GM19463 (cell line): ENCODE measurements around the gene HDAC2.
A peak's percentile ranks its signal among the peaks of the same experiment; 100 is the strongest.
"Not testable (repeated sequence)": the region's sequence is repeated elsewhere in the genome, so short reads cannot be mapped to it uniquely, and the experiment has no call there.

Experiments
- ATAC-seq: cut with Tn5 transposase; IDR thresholded peaks from one replicate; pipeline ENCODE4 v1.9.1; 2021; ENCODE audit warnings: mild to moderate bottlenecking, moderate library complexity; ENCODE audit not compliant: unreplicated experiment

The HDAC2 gene

DNA sequence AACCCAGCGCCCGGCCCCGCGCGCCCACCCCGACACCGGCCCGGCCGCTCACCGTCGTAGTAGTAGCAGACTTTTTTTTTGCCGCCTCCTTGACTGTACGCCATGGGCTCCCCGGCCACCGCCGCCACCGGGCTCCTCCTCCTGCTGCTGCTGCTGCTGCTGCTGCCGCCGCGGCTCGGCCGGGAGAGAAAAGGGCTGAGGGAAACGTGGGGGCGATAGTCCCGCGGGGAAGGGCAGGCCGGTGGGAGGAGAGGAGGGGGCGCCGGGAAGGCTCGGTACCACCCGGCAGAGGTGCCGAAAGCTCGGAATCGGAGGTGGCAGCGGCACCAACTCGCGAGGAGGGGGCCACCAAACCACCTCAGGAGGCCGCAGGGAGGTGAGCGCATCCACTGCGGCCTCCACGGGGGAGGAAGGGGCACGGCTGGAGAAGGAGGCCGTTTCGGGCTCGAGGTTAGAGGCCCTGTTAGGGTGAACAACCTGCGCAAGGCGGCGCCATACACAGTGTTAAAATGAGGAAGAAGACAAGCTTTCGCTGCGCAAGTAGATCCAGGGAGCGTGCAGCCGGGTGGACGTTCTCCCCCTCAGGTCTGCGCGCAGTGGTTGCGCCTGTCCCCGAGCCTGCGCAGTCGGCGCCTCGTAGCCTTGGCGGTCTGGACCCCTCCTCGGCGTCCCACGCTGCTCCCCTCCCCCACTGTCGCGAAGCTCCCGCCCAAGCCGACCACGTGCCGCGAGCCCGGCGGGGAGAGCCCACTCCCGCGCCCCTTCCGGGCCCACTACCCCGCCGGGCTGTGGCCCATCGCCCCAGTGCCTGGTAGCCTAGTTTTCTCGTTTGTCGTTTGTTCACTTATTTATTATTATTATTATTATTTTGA lies at the start of gene HDAC2:
Gene HDAC2, minus strand, starts transcription at position 344 of the 872 bp plus-strand sequence. Its CDS starts 240 bp downstream, at position 104.
- peak; percentile 75 for ATAC-seq

DNA sequence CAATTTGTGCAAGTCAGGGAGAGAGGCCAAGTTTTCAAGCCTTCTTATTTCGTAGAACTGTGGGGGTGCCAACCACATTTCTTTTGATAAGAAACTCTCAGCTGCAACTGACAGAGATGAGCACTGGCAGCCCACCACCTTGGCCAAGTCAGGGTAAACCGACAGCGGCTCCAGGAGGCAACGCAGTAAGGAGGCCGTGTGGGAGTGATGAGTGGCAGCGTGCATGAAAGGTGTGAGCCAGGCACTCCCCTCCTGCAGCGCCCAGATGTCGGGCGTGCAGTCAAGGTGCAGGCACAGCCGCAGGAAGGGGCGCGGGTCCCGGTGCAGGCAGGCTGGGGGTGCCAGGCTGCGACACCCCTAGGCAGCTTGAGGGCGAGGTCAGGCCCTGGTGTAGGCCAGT lies 49.2 kb upstream of the HDAC2 start:
- no peak for ATAC-seq

DNA sequence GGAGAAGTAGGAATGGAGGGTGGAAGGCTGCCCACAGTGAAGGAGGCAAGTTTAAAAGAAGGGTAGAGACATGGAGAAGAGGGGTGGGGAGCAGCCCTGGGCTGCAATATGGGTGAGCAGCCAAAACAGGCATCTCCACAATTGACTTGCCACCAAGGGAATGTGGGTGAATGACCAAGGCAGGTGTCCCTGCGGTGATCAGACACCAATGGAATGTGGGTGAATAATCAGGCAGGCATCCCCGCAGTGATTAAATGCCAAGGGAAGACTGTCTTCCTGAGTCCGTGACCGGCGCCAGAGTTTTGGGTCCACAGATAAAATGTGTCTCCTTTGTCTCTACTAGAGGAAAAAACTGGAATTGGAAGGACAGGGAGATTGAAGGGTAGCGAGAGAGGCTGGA lies 46.2 kb upstream of the HDAC2 start:
- not testable (repeated sequence) for ATAC-seq

DNA sequence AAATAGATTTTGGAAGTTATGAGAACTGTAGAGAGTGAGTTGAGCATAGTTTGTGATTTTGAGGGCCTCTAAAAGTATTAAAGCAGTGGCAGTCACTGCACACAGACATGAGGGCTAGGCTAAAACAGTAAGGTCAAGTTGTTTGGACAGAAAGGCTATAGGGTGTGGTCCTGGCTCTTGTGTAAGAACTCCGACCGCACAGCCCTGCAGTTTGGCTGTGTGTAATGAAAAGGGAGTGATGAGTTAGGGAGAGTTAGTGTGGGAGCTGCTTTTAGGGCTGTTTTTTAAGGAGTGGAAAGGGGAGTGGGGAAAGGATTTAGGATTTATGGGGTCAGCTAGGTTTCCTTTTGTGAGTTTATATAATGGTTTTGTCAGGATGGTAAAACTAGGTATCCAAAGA lies 43.2 kb upstream of the HDAC2 start:
- not testable (repeated sequence) for ATAC-seq

DNA sequence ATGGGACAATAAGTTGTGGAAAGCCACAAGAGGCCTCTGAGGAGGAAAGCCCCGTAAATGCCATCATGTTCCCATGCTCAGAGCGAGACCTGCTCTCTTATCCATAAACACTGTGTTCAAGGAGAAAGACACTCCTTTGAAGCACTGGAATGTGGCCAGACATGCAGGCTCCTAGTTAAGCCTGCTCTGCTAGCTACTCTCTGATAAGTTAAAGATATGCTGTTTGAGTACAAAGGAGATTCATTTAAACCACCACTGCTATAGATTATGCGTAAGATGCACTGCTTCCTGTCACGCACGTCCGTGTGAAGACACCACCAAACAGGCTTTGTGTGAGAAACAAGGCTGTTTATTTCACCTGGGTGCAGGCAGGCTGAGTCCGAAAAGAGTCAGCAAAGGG lies 40.5 kb upstream of the HDAC2 start:
- not testable (repeated sequence) for ATAC-seq

DNA sequence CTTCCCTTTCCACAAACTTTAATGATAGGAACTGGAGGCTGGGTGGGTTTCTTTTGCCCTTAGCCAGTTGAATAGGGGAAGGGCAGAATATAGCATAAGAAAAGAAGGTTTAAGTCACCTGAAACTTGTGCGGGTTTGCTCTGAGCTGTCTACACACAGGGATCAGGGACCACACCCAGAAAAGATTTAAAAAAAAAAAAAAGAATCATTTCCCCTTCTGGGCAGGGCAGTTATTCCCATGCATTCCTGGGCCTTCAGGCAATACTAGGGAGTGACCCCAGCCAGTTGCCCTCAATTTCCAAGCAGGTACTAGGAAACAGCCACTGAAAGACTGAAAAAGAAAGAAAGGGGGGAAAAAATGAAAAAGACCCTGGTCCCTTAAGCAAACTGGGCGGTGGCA lies 39.6 kb upstream of the HDAC2 start:
- ATAC-seq, result no peak

DNA sequence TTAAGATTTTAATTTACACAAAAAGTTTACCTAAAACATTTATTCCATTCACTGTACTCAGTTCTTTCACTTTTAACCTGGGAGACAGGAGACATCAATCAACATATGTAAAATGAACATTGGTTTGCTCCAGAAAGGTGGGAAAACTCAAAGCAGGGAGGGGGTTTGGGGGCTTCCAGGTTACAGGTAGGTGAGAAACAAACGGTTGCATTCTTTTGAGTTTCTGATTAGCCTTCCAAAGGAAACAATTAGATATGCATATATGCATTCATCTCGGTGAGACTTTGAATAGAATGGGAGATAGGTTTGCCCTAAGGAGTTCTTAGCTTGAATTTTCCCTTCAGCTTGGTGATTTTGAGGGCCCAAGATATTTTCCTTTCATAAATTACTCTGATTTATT lies 38.2 kb upstream of the HDAC2 start:
- ATAC-seq, result no peak

DNA sequence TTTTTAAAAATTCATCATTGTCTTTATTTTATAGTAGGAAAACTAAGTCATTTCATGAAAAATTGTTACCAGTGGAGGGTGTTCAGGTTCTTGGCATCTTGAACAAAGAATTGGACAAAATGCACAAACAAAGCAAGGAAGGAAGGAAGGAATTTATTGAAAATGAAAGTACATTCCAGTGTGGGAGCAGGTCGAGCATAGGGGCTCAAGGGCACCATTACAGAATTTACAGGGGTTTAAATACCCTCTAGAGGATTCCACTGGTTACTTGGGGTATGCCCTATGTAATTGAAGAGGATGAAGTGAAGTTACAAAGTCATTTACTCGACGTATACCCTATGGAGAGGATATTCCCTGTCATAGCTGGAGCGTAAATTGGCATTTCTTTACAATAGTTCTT lies 37.4 kb upstream of the HDAC2 start:
- no peak for ATAC-seq

DNA sequence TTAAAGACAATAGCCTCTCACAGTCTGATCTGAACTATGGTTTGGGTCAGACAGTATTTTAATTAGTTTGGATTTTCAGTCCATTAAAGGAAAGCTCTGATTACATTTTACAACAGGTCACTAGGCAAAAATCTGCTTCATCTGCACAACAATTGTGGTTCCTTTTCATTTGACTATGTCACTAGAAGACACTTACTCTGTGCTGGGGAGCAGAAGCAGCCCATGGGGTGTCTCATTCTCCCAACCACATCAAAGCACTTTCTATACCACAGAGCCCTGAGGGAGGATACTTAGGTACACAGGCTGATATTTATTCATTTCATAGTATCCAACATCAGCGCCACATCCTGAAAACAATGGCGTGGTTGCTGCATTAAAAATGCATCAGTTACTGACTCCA lies 36.6 kb upstream of the HDAC2 start:
- ATAC-seq, result peak; percentile 58

DNA sequence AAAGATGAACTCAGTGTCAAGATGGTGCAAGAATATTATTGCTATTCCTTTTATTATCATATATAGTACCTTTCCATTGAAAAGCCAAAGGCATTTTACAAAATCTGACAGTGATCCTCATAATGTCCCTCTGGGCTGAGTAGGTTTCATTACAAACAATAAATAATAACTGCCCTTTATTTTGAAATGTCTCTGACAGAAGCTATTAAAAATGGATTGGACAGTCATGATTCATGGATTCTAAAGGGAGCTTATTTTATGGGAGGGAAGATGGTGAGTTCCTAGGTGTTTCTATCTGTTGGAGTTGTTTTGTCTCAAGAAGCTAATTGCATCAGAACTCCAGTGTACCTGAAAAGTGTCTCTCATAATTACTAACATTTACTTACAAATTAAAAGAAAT lies 30.4 kb upstream of the HDAC2 start:
- no peak for ATAC-seq

DNA sequence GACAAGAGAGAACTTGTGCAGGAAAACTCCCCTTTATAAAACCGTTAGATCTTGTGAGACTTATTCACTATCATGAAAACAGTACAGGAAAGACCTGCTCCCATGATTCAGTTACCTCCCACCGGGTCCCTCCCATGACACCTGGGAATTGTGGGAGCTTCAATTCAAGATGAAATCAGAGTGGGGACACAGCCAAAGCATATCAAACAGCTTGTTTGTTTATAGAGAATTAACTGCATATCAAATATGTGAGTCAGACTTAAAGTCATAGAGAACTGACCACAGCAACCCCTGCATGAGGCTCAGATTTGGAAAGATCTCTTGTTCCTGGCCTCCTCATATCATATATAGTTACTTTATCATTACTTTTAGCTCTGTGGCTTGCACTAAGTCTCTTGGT lies 29.1 kb upstream of the HDAC2 start:
- no peak for ATAC-seq

DNA sequence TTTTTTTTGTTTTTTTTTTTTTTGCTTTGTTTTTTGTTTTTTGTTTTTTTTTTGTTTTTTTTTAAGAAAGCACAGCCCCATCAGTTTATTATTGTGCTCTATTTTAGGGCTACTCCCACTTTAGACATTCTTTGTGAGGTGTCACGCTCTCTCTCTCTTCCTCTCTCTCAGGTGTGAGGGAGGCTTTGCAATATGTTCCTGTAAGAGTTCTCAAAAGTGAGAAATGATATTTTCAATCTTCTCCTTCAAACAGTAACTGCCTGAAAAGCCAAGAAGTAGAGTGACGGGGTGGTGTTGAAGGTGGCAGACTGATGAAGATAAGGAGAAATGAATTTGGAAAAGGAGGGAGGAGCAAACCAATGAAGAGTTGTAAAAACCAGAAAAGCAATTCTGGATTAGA lies 28.3 kb upstream of the HDAC2 start:
- ATAC-seq, result no peak

DNA sequence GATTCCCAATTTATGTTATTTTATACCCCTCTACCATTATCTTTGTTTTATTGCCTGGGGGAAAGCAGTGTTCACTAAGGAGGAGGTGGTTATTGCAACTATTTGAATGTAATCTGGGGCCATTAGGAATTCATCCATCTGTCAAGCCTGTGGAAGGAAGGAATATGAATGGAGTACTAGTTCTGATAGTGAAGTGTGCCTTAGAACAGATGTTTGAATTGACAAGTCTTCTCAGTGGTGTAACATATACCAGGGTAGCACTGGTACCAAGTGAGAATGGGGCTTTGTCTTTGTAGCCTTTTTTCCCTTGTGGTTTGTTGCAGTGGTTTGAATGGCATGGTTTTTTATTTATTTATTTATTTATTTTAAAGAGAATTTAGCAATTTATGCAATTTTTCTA lies 27.9 kb upstream of the HDAC2 start:
- ATAC-seq, result no peak

DNA sequence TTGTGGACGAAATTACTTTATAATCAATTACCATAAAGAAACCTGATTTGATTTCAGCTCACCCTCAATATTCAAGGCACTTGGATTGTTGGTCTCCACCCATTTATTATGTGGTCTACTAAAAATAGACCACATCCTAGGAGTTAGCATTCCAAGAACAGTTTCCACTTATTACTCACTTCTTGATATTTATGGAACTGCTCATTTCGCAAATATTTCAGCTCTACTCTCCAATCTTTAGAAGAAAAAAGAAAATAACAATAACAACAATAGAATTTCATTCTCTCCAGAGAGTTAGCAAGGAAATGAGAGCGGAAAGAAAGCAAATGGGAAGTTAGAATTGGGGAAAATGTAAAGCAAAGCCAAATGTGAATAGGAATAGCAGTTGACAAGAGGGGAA lies 26.2 kb upstream of the HDAC2 start:
- no peak for ATAC-seq

DNA sequence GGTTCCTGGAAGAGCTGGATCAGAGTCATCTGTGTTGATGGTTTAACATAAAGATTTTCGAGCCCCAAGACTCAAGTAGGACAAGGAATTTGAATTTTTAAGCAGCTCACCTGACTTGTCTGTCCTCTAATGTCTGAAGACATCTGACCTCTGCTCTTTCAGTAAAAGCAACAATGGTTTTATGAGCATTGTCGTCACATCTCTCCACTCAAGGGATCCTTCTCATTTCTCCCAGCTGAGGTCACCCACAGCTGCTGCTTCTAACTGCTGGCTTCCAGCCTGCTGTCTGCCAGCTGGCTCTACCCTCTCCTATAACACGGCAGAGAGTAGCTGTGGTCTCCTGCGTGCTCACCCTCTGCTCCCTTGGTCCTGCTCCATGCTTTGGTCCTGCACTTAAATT lies 24.7 kb upstream of the HDAC2 start:
- no peak for ATAC-seq

DNA sequence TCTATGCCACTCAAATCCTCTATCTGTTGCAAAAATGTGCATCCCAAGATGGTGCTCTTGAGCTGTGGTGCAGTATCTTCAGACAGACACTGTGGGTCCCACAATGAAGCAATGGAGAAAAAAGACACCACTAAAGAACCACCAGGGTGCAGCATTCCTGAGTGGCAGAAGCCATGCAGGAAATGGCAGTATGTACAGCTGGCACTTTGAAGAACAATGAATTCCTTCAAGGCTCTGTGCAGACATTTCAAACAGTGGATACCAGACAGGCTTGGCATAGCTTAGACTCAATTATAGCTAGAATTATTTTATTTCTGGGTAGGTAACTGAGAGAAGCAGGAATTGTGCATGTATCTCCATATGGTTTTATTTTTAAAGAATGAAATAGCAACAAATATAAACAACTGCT lies 24.0 kb upstream of the HDAC2 start:
- peak; percentile 96 for ATAC-seq

DNA sequence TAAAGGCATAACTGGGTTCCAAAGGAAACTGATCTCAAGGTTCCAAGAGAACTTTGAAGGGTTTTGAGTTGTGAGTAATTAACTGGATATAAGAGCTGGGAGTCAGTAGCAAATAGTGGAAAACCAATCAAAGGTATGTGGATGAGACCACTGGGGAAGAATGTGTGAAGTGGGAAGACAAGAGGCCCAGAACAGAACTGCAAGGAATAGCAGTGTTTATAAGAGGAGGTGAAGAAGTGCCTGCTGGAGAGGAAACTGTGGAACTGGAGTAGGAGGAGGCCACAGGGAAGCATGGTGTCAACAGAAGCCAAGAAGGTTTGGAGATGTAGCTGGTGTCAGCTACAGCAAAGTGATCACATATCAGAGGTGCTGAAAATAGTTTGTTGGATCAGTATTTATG lies 18.7 kb upstream of the HDAC2 start:
- ATAC-seq, result no peak

DNA sequence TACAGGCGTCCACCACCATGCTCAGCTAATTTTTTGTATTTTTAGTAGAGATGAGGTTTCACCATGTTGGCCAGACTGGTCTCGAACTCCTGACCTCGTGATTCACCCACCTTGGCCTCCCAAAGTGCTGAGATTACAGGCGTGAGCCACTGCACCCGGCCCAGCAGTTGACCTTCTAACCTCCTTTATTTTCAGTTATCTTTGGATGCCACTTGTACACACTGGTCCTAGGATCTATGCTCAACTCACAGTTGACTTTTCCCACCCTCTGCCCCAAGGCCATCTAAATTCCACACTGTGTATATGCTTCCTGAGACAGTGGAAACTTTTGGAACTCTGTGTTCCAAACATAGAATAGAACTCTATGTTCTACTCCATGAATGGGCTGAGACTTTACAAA lies 11.7 kb upstream of the HDAC2 start:
- not testable (repeated sequence) for ATAC-seq

DNA sequence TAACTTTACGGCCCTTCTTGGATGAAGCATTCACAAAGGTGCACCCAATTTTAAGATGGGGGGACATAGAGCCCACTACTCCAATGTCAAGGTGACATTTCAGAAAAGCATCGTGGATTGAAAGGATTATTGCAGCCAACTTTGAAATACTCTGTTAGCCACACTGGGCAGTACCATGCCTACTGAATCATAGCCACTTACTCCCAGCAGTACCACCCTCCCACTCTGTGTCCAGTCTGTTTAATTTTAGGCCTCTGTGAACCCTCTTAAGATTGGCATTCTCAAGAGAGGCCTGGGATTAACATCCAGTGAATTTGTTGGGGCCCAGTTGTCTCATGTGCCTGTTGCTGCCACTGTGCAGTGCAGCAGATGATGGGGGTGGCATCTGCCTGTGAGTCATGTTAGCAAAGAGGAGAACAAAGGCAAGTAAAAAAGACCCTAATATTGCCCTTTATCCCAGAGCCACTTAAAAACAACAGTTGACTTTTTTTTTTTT lies 11.2 kb upstream of the HDAC2 start:
- no peak for ATAC-seq

DNA sequence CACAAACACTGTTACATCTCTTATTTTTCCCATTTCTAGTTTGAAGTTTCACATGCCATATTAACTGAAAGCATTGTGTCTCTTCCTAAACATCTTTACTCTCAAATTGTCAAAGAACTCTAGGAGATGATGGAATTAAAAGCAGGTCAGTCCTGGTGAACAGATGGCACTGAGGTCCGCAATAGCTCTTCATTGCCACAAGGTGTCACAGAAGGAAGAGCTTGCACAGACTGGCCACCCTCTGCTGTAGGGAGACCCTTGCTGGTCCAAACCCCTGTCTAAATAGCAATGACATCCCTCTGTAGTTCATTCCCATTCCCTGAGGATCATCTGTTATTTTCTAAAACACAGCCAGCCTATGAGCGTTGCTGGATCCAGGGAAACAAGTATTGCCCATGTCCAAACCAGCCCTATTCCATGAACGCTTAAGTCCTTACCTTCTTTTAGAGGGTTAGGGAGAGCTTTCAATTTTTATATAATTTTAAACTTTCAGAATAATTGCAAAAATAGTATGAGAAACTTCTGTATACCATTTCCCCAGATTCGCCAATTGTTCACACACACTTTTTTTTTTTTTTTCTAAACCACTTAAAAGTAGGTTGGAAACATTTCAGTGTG lies 10.1 kb upstream of the HDAC2 start:
- peak; percentile 83 for ATAC-seq

DNA sequence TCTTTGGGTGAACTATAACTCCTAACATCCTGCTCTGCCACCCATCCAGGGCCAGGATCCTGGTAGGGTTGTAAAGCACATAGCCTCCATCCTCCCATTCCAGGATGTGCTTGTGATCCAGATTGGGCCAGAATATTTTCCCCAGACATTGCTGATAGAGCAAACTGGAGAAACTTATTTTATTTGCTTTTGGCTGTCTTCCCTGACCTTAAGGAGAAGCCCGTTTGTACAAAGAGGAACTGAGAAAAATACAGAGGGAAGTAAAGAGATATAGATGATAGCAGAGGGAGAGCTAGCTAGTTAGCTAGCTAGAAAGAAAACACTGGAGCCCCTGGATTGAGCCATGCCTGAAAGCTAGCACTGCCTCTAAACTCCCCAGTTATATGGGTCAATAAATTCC lies 9.0 kb upstream of the HDAC2 start:
- ATAC-seq, result peak; percentile 57

DNA sequence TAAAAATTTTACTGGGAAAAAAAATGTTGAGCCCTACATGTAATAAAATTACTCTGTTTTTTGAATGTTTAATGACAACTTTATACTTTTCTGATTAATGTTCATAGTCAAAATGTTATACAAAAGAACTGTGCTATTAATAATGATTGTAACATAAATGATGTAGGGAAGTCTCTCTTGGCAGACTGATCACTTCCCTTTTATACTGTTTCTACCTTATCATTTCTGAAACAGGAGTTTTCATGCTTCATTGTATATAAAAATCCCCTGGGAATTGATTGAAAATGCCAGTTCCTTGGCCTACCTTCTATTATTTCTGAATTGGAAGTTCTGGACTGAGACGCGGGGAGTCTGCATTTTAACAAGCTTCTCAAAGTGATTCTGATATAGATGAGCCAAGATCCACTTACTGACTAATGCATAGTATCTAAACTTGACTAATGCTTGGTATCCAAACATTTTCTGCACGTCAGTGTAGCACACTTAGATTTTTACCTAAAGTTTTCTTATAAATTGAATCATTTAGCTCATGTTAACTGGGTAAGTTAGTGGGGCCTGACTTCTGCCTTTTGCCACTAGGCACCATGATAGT lies 7.2 kb upstream of the HDAC2 start:
- no peak for ATAC-seq
